H1 (cell line): ENCODE results near the gene LINC01488. TPM values are rescaled to one million over a fixed set of nuclear protein-coding genes. Genes with fewer than 3 reads are reported as not detected.

Experiments
- CHD7 ChIP-seq: fragments of 300-600 bp; sonication (generic); IDR thresholded peaks from 2 replicates; pipeline ENCODE4 v1.7.1; 2012; ENCODE audit warnings: low read length, moderate library complexity, mild to moderate bottlenecking, inconsistent platforms; ENCODE audit not compliant: insufficient replicate concordance
- polyA plus RNA-seq, 7 experiments: library from polyadenylated mRNA; depleted of rRNA in 3 of 7; stranded (reverse) in 5 of 7; unstranded in 2 of 7; fragments of >200 nt in 5 of 7; fragments of 200-250 nt in 2 of 7; gene quantifications; 1 replicate in 5 of 7; 2 replicates in 1 of 7; 4 replicates in 1 of 7; pipeline versions ENCODE4 v1.2.1 to v1.2.3, GENCODE V29; 2011 to 2013; ENCODE audit warnings: missing spikeins in 2 of 7, mixed read lengths in 2 of 7
- total RNA-seq: library from RNA; stranded (reverse); fragmentation: NEBNext Ultra II Directional; extraction: Animal tissue kit (Norgen Biotek cat#: 25700); gene quantifications from 2 replicates; pipeline ENCODE4 v1.2.1, GENCODE V29; 2021

Gene LINC01488
- total and polyA plus RNA-seq, 2 of the 8 experiments (the other 6 are each of a cell fraction or from before 2014, with no cell fraction given) = not detected

GRCh38 chr11:69481393-69481844, at the start of gene LINC01488 (continued):
- TF ChIP-seq CHD7 = no peak
- TF ChIP-seq, all 59 proteins: peak for 0
